ENCODE data around the gene UPF2. TPM values are rescaled to one million over a fixed set of nuclear protein-coding genes. Genes with fewer than 3 reads are reported as not detected.

Gene UPF2
- total and polyA plus RNA-seq, 2 of the 13 experiments (the other 11 are each of a cell fraction or from before 2014, with no cell fraction given) = 6.2 to 14.5 TPM

- TF ChIP-seq ZNF704 (CRISPR knock-in tag; IDR thresholded peaks at IDR 0.05; ENCODE audit: borderline replicate concordance) (no peak), ZNF713 (CRISPR knock-in tag; IDR thresholded peaks at IDR 0.05) (no peak), ZNF24 (IDR thresholded peaks at IDR 0.05) (no peak), BHLHE40 (IDR thresholded peaks at IDR 0.05; ENCODE audit: low read length) (no peak), TMF1 (CRISPR knock-in tag; IDR thresholded peaks at IDR 0.05; ENCODE audit: low read depth) (no peak), ZNF616 (CRISPR knock-in tag; IDR thresholded peaks at IDR 0.05; ENCODE audit: low read depth) (no peak), RFX5 (IDR thresholded peaks at IDR 0.05; ENCODE audit: low read depth, low read length) (no peak), SP2 (CRISPR knock-in tag; IDR thresholded peaks at IDR 0.05) (no peak)
- TF ChIP-seq, protein P1, sequence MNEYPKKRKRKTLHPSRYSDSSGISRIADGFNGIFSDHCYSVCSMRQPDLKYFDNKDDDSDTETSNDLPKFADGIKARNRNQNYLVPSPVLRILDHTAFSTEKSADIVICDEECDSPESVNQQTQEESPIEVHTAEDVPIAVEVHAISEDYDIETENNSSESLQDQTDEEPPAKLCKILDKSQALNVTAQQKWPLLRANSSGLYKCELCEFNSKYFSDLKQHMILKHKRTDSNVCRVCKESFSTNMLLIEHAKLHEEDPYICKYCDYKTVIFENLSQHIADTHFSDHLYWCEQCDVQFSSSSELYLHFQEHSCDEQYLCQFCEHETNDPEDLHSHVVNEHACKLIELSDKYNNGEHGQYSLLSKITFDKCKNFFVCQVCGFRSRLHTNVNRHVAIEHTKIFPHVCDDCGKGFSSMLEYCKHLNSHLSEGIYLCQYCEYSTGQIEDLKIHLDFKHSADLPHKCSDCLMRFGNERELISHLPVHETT (CRISPR knock-in tag; conservative IDR thresholded peaks at IDR 0.05) = no peak
Measured at GRCh38 chr10:11986593-11987216, 55.9 kb downstream of the UPF2 start (continued).

GRCh38 chr10:11982253-11982652 lies 60.4 kb downstream of the UPF2 start:
- ChIA-PET CTCF (ENCODE audit: low intra/inter-chr PET ratio, low total read pairs) (no interaction called here), POLR2A (no interaction called here)
- no peak overlapping the region for H3K4me3 ChIP-seq (replicated peaks in 1 of 3; ENCODE audit: insufficient read depth in 1 of 3, low read depth in 2 of 3, low read length in 3 of 3)
- no peaks in the 10 kb centered on the region for H4K20me1 ChIP-seq (ENCODE audit: insufficient read depth, low read length)
- no peaks in the 10 kb centered on the region for H3K27me3 ChIP-seq (ENCODE audit: control insufficient read depth in 1 of 2, insufficient read depth in 2 of 2, low read length in 2 of 2)
- H3K9me3 ChIP-seq (ENCODE audit: low read length) = no peaks in the 10 kb centered on the region
- no peak for FAIRE-seq
- WGBS (ENCODE audit: low lambda C conversion rate) = 97% methylated on average over 3 of the region's 3 CpGs
- no peak overlapping the region for H3K9ac ChIP-seq (ENCODE audit: insufficient read depth, low read depth, low read length)
- H2AFZ ChIP-seq (ENCODE audit: low read length) = no peak overlapping the region
- no peak overlapping the region for H3K4me2 ChIP-seq (ENCODE audit: low read depth, low read length)
- in situ Hi-C loops (cut with HindIII; ENCODE audit: extremely low pct_ligation_motif_present, low pct_unique_long_range_greater_than_20kb) (loop anchor here (25.0 kb wide), 1 partner anchor 470 kb away; no protein-coding TSS in a partner anchor), intact Hi-C loops (cut with micrococcal nuclease; ENCODE audit: unreplicated experiment) (no loop called here)
- no peak overlapping the region for H3K27ac ChIP-seq (ENCODE audit: extremely low read length, insufficient read depth, low read length)
- H3K36me3 ChIP-seq (replicated peaks in 1 of 2; ENCODE audit: control insufficient read depth in 1 of 2, insufficient read depth in 2 of 2, low read length in 2 of 2) = peaks cover 3 to 17% of the 10 kb centered on the region in 2 experiments
- no peak for DNase-seq (ENCODE audit: low spot score)
- BruUV-seq (replicated peaks) = no TSS peak
- H3K4me1 ChIP-seq (ENCODE audit: insufficient read depth, low read length) = peaks cover 15% of the 10 kb centered on the region
- no peaks in the 10 kb centered on the region for H3K79me2 ChIP-seq (ENCODE audit: insufficient read depth, low read length)
- no peak for ATAC-seq
- TF ChIP-seq, protein P2, sequence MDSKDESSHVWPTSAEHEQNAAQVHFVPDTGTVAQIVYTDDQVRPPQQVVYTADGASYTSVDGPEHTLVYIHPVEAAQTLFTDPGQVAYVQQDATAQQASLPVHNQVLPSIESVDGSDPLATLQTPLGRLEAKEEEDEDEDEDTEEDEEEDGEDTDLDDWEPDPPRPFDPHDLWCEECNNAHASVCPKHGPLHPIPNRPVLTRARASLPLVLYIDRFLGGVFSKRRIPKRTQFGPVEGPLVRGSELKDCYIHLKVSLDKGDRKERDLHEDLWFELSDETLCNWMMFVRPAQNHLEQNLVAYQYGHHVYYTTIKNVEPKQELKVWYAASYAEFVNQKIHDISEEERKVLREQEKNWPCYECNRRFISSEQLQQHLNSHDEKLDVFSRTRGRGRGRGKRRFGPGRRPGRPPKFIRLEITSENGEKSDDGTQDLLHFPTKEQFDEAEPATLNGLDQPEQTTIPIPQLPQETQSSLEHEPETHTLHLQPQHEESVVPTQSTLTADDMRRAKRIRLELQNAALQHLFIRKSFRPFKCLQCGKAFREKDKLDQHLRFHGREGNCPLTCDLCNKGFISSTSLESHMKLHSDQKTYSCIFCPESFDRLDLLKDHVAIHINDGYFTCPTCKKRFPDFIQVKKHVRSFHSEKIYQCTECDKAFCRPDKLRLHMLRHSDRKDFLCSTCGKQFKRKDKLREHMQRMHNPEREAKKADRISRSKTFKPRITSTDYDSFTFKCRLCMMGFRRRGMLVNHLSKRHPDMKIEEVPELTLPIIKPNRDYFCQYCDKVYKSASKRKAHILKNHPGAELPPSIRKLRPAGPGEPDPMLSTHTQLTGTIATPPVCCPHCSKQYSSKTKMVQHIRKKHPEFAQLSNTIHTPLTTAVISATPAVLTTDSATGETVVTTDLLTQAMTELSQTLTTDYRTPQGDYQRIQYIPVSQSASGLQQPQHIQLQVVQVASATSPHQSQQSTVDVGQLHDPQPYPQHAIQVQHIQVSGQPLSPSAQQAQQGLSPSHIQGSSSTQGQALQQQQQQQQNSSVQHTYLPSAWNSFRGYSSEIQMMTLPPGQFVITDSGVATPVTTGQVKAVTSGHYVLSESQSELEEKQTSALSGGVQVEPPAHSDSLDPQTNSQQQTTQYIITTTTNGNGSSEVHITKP (CRISPR knock-in tag; IDR thresholded peaks at IDR 0.05; ENCODE audit: low read depth) = no peak
- TF ChIP-seq ZSCAN29 (CRISPR knock-in tag; conservative IDR thresholded peaks at IDR 0.05) (no peak), TRIM24 (CRISPR knock-in tag; IDR thresholded peaks at IDR 0.05) (no peak), ZNF644 (CRISPR knock-in tag; IDR thresholded peaks at IDR 0.05; ENCODE audit: low read depth) (no peak), ZNF20 (CRISPR knock-in tag; IDR thresholded peaks at IDR 0.05) (no peak), KAT2B (IDR thresholded peaks at IDR 0.05; ENCODE audit: borderline replicate concordance, low read depth, low read length) (no peak), GPN1 (CRISPR knock-in tag; IDR thresholded peaks at IDR 0.05; ENCODE audit: borderline replicate concordance) (no peak), HES4 (CRISPR knock-in tag; IDR thresholded peaks at IDR 0.05; ENCODE audit: borderline replicate concordance) (no peak), HOXA9 (CRISPR knock-in tag; IDR thresholded peaks at IDR 0.05; ENCODE audit: borderline replicate concordance) (no peak), THYN1 (CRISPR knock-in tag; IDR thresholded peaks at IDR 0.05; ENCODE audit: borderline replicate concordance, low read depth) (no peak)
